ENCODE measurements around the gene KCNH4.
"Not testable (repeated sequence)": the region's sequence is repeated elsewhere in the genome, so short reads cannot be mapped to it uniquely, and the experiment has no call there.

The KCNH4 gene

DNA sequence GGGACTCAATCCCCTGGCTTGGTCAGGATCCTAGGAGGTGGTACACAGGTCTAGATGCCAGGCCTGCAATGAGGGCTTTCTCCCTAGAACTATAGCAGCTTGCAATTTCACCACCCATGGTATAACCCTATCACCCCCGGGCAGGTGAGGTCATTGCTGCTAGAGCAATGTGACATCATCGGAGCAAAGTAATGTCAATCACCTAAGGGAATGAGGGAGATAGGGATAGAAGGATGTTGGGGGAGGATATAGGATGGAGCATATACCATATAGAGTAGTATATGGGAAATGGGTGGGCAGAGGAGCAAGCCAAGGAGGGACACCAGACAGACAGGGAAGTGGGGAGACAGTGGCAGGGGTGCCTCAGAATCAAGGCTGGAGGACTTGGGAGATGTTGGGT lies 3.3 kb downstream of the KCNH4 start:
- FAIRE-seq, result no peak

GRCh38 chr17:42174126-42174783 lies 6.7 kb downstream of the KCNH4 start:
- no peak for FAIRE-seq

- no peak for FAIRE-seq
These were observed 9.1 kb downstream of the KCNH4 start for GRCh38 chr17:42171831-42172230.

DNA sequence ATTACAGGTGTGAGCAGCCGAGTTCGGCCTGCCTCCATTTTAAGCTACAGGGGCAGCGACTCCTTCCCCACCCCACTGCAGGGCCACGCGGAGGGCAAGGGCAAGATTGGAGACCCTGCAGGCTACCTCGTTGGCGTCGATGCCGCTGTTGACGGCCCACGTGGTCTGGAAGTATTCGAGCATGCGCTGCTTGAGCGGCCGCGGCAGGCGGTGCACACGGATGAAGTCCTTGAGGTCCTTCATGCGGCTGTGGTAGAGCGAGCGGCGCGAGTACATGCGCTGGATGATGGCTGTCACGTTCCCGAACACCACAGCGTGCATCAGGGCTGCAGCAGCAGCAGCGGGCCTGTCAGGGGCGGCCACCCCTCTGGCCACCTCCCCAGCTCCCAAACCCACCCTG lies 11.6 kb downstream of the KCNH4 start:
- FAIRE-seq, result no peak

GRCh38 chr17:42167807-42168206 lies 13.1 kb downstream of the KCNH4 start:
- no peak for FAIRE-seq

GRCh38 chr17:42166196-42166763 lies 14.7 kb downstream of the KCNH4 start:
- FAIRE-seq, result no peak

GRCh38 chr17:42165751-42166150 lies 15.2 kb downstream of the KCNH4 start:
- no peak for FAIRE-seq

DNA sequence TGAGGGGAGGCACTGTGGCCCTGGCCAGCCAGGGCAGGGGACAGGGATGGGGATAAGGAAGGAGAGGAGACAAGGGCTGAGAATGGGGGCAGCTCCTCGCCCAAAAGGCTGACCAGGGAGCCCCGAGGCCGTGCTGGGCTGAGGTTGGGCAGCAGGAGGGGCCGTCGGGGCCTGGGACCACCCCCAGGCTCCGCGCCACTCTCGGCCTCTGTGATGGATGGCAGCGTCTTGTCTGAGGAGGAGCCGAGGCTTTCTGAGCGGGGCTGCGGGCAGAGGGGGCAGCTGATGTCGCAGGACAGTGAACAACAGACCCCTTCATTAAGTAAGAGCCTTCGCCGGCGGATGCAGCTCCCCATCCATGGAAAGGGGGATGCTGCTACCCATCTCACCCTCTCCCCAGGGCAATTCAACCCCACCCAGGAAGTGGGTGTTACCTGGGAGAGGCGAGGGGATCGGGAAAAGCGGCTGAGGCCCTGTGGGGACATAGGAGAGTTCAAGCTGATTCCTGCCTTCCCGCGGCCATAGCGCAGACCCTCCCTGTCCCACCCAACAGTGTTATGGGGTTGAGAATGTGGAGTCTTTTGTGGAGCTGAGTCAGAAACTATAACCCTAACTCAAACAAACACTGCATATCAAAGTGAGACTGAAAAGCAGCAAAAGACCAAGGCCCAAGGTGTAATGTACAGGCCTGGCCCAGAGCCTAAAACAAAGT lies 17.1 kb downstream of the KCNH4 start:
- FAIRE-seq, result no peak

DNA sequence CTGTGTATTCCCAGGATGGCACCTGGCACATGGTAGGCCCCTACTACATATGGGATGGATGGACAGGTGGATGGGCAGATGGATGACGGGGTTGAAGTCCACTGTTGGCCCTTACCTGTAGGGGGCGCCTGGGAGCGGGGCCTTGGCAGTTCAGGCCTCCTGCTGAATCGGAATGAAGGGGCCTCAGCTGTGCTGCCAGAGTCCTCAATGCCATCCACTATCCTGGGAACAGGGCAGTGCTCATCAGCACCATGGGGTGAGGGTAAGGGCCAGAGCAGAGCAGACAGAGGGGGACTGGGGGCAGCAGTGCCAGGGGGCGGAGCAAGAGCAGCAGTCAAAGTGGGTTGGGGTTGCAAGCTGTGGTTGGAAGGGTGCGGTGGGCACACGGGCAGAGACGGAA lies 17.8 kb downstream of the KCNH4 start:
- no peak for FAIRE-seq

DNA sequence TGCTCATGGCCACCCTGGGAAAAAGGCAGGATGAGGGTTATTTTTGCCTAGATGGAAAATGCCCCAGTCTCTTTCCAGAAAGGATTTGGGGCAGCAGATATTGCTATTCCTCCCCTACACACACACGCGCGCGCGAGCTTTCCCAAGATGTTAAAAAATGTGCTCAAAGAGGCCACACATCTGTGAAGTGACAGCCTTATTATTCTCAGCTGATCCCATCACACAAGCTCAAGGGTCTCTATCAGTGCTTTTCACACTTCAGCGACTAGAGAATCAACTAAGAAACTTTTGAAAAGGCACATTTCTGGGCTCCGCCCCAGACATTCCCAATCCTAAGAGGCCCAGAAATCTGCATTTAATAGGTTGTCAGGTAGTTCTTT lies 20.4 kb downstream of the KCNH4 start:
- no peak for FAIRE-seq

- FAIRE-seq, result no peak
These were observed 21.0 kb downstream of the KCNH4 start for GRCh38 chr17:42159796-42160530.

- FAIRE-seq, result no peak
These were observed 25.3 kb downstream of the KCNH4 start for GRCh38 chr17:42155614-42156045.

GRCh38 chr17:42153919-42154742 lies 26.8 kb downstream of the KCNH4 start:
- FAIRE-seq, result no peak

- FAIRE-seq, result no peak
These were observed 33.9 kb downstream of the KCNH4 start for GRCh38 chr17:42146911-42147607.

DNA sequence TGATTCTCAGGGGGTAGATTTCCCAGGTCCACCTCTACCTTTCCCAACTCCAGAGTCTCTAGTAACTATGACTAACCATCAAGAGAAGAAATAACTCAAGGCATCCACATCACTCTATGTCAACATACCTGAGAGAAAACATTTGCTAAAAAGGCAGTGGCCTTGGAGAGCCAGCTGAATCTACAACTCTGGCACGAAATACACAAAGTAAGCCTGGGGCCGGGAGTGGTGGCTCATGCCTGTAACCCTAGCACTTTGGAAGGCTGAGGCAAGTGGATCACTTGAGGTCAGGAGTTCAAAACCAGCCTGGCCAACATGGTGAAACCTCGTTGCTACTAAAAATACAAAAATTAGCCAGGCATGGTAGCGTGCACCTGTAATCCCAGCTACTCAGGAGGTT lies 37.8 kb downstream of the KCNH4 start:
- FAIRE-seq, result not testable (repeated sequence)

DNA sequence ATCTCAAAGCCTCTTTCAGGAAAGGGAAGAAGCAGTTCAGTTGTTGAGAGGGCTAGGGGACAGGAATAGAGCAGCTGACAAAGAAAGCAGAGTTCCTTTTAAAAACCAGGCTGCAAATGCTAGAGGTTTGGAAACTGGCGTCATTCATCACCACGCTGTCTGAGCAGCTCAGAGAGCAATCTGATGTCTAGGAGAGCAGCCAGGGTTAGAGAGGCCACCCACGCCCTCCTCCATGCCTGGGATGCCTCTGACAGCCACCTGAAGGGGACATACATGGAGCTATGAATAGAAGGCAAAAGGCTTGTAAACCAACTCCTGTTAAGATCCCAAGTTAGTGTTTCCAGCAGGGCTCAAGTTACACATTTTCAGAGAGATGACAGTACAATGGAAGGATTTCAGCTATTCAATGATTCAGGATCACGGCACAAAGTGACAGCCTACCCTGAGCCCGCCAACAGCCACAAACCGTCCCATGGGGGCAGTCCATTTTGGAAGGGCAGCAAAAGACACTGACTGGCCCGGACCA lies 38.5 kb downstream of the KCNH4 start:
- no peak for FAIRE-seq

DNA sequence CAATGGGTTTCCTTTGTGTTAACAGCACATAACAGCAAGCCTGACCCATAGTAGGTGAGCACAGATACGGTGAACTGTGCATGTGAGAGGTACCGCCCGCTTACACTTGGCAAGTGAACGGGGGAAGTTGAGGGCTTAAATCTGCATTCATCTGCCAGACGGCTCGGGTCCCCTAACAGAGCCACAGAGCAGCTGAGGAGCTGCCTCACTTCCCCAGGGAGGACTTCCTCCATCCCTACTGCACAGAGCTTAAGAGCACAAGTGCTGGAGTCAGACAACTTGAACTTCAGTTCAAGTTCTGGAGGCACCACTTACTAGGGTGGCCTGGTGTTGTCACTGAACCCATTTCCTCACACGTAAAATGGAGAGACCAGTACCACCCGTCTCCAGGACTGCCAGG lies 39.6 kb downstream of the KCNH4 start:
- no peak for FAIRE-seq

DNA sequence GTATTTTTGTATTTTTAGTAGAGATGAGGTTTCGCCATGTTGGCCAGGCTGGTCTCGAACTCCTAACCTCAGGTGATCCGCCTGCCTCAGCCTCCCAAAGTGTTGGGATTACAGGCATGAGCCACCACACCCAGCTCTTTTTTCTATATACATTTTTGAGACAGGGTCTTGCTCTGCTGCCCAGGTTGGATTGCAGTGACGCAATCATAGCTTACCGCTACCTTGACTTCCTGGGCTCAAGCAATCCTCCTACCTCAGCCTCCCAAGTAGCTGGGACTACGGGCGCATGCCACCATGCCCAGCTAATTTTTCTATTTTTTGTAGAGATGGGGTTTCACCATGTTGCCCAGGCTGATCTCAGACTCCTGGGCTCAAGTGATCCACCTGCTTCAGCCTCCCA lies 40.3 kb downstream of the KCNH4 start:
- not testable (repeated sequence) for FAIRE-seq

GRCh38 chr17:42138749-42139492 lies 42.0 kb downstream of the KCNH4 start:
- FAIRE-seq, result no peak

DNA sequence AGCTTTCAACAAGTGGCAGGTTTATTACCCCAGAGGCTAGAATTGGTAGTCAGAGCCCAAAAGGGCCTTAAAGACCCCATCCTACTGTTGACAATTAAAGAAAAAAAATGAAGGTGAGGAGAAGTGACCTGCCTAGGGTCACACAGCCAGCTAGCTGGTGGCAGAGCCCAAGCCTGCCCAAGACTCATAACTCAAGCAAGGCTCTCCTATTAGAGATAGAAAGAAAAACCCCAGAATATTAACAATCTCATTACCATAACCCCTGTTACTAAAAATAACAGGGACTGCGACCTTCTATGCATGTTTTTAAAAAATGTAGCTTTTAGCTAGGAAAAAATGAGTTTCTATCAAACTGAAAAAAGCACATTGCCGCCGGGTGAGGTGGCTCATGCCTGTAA lies 44.3 kb downstream of the KCNH4 start:
- FAIRE-seq, result no peak

Measured in islet of Langerhans (tissue), 1 donor.